Mesothelial cell of epicardium (in vitro differentiated cells): ENCODE data around the gene SLC11A1. TPM values are rescaled to one million over a fixed set of nuclear protein-coding genes. Genes with fewer than 3 reads are reported as not detected.
A peak's percentile ranks its signal among the peaks of the same experiment; 100 is the strongest.

ENCODE experiments used
- DNase-seq, 2 experiments: peaks; one replicate each; pipeline ENCODE4 v3.0.0; 2021; ENCODE audit warnings: low spot score in 2 of 2; ENCODE audit not compliant: unreplicated experiment in 2 of 2
- H3K27ac Mint-ChIP-seq: 2 replicates; pipeline ENCODE4 v1.8.0; 2021; ENCODE audit warnings: mixed read lengths
- H3K27me3 Mint-ChIP-seq: 2 replicates; pipeline ENCODE4 v1.8.0; 2021; ENCODE audit warnings: low read depth, mixed read lengths
- H3K36me3 Mint-ChIP-seq: 2 replicates; pipeline ENCODE4 v1.8.0; 2021; ENCODE audit warnings: mixed read lengths
- H3K4me1 Mint-ChIP-seq: 2 replicates; pipeline ENCODE4 v1.8.0; 2021; ENCODE audit warnings: mixed read lengths
- H3K4me3 Mint-ChIP-seq: 2 replicates; pipeline ENCODE4 v1.8.0; 2021; ENCODE audit warnings: mild to moderate bottlenecking, moderate library complexity, mixed read lengths
- H3K9me3 Mint-ChIP-seq: 2 replicates; pipeline ENCODE4 v1.8.0; 2021; ENCODE audit warnings: mixed read lengths
- CTCF ChIP-seq: fragments of 200-600 bp; sonication (generic); IDR thresholded peaks from one replicate; pipeline ENCODE4 v1.5.0; 2021; ENCODE audit warnings: antibody characterized with exemption; ENCODE audit not compliant: unreplicated experiment
- total RNA-seq: library from RNA; stranded (reverse); gene quantifications from 3 replicates; pipeline ENCODE4 v1.2.1, GENCODE V29; 2021

Gene SLC11A1
- total RNA-seq, 1 donor from 2014 or later, result 0.76 TPM

- Mint-ChIP-seq H3K4me3 (no peak overlapping the region), H3K4me1 (peaks cover 19% of the 10 kb centered on the region), H3K9me3 (no peaks in the 10 kb centered on the region), H3K27me3 (no peaks in the 10 kb centered on the region), H3K36me3 (peaks cover 21% of the 10 kb centered on the region), H3K27ac (no peak overlapping the region)
- DNase-seq, result no peak
- no peak for TF ChIP-seq CTCF
Measured at GRCh38 chr2:218341381-218341780, 40.7 kb upstream of the SLC11A1 start.

GRCh38 chr2:218342837-218343236, 39.2 kb upstream of the SLC11A1 start:
- TF ChIP-seq CTCF, result no peak
- H3K4me1 Mint-ChIP-seq, result peaks cover 21% of the 10 kb centered on the region
- no peaks in the 10 kb centered on the region for H3K9me3 Mint-ChIP-seq
- no peaks in the 10 kb centered on the region for H3K27me3 Mint-ChIP-seq
- peak overlapping the region; percentile 45 for H3K27ac Mint-ChIP-seq
- no peak overlapping the region for H3K4me3 Mint-ChIP-seq
- peaks cover 24% of the 10 kb centered on the region for H3K36me3 Mint-ChIP-seq
- DNase-seq, result no peak

- Mint-ChIP-seq H3K9me3 (no peaks in the 10 kb centered on the region), H3K4me1 (peaks cover 21% of the 10 kb centered on the region), H3K27me3 (no peaks in the 10 kb centered on the region), H3K27ac (peak overlapping the region; percentile 83), H3K4me3 (no peak overlapping the region), H3K36me3 (peaks cover 25% of the 10 kb centered on the region)
- DNase-seq, result no peak
- no peak for TF ChIP-seq CTCF
Measured at GRCh38 chr2:218343591-218343990, 38.5 kb upstream of the SLC11A1 start.

GRCh38 chr2:218344090-218344754, 37.9 kb upstream of the SLC11A1 start:
- Mint-ChIP-seq H3K4me3 (no peak overlapping the region), H3K9me3 (no peaks in the 10 kb centered on the region), H3K4me1 (peaks cover 21% of the 10 kb centered on the region), H3K27ac (peak overlapping the region; percentile 83), H3K27me3 (no peaks in the 10 kb centered on the region), H3K36me3 (peaks cover 25% of the 10 kb centered on the region)
- no peak for TF ChIP-seq CTCF
- DNase-seq, result no peak

- H3K4me1 Mint-ChIP-seq, result peaks cover 21% of the 10 kb centered on the region
- H3K27ac Mint-ChIP-seq, result no peak overlapping the region
- TF ChIP-seq CTCF, result no peak
- DNase-seq, result no peak
- no peaks in the 10 kb centered on the region for H3K27me3 Mint-ChIP-seq
- peaks cover 4% of the 10 kb centered on the region for H3K9me3 Mint-ChIP-seq
- no peak overlapping the region for H3K4me3 Mint-ChIP-seq
- peaks cover 28% of the 10 kb centered on the region for H3K36me3 Mint-ChIP-seq
Measured at GRCh38 chr2:218344755-218345417, 37.2 kb upstream of the SLC11A1 start.
